Activated T-cell treated with anti-CD3 and anti-CD28 coated beads, Interleukin-2, amount 50 U/mL, for 72 hours (primary cell): ENCODE data around the gene MAD2L2. TPM values are rescaled to one million over a fixed set of nuclear protein-coding genes. Genes with fewer than 3 reads are reported as not detected.
"Not testable (repeated sequence)": the region's sequence is repeated elsewhere in the genome, so short reads cannot be mapped to it uniquely, and the experiment has no call there.

Experiments used
- ATAC-seq, 2 donors: fragments of 150-1000 bp; cut with Tn5 transposase; replicated peaks in 1 of 2; 2 replicates each; pipeline ENCODE4 v1.10.0; 2021; ENCODE audit warnings: moderate library complexity in 2 of 2, mild to moderate bottlenecking in 1 of 2
- DNase-seq, 2 donors: peaks; one replicate each; pipeline ENCODE4 v3.0.0; 2021 to 2022; ENCODE audit warnings: mixed read lengths in 1 of 2
- H3K27ac Mint-ChIP-seq: one replicate; pipeline ENCODE4 v1.8.0; 2022; ENCODE audit warnings: mild to moderate bottlenecking, moderate library complexity, mixed read lengths
- H3K27me3 Mint-ChIP-seq: one replicate; pipeline ENCODE4 v1.8.0; 2022; ENCODE audit warnings: low read depth, mixed read lengths
- H3K36me3 Mint-ChIP-seq, 2 donors: one replicate each; pipeline ENCODE4 v1.8.0; 2022; ENCODE audit warnings: mixed read lengths in 2 of 2, mild to moderate bottlenecking in 1 of 2; ENCODE audit not compliant: insufficient read depth in 2 of 2
- H3K4me1 Mint-ChIP-seq: one replicate; pipeline ENCODE4 v1.8.0; 2022; ENCODE audit warnings: low read depth, mixed read lengths
- H3K4me3 Mint-ChIP-seq, 2 donors: one replicate each; pipeline ENCODE4 v1.8.0; 2022; ENCODE audit warnings: mild to moderate bottlenecking in 2 of 2, mixed read lengths in 2 of 2, moderate library complexity in 2 of 2
- H3K9me3 Mint-ChIP-seq, 2 donors: one replicate each; pipeline ENCODE4 v1.8.0; 2022; ENCODE audit warnings: mixed read lengths in 2 of 2
- total RNA-seq, 2 donors: library from RNA; stranded (reverse); gene quantifications; one replicate each; pipeline ENCODE4 v1.2.3, GENCODE V29; 2022

The MAD2L2 gene
- total RNA-seq, 2 donors from 2014 or later = 76.5 to 78.7 TPM

- Mint-ChIP-seq H3K27me3 (peaks cover 6% of the 10 kb centered on the region), H3K4me1 (peaks cover 24% of the 10 kb centered on the region)
Measured at GRCh38 chr1:11651017-11651416, 29.9 kb downstream of the MAD2L2 start.

GRCh38 chr1:11650331-11650991 lies 30.5 kb downstream of the MAD2L2 start:
- peaks cover 6% of the 10 kb centered on the region for H3K27me3 Mint-ChIP-seq
- ATAC-seq (peak; percentile 81 to 82), DNase-seq (peak; percentile 88 to 92)
- no peaks in the 10 kb centered on the region for H3K36me3 Mint-ChIP-seq
- peak overlapping the region; percentile 56 for H3K27ac Mint-ChIP-seq
- H3K4me3 Mint-ChIP-seq = peak overlapping the region; percentile 79 to 84
- peaks cover 19% of the 10 kb centered on the region for H3K4me1 Mint-ChIP-seq
- no peaks in the 10 kb centered on the region for H3K9me3 Mint-ChIP-seq

More at GRCh38 chr1:11651017-11651416, 29.9 kb downstream of the MAD2L2 start:
- H3K9me3 Mint-ChIP-seq = no peaks in the 10 kb centered on the region
- ATAC-seq (no peak), DNase-seq (no peak)
- H3K27ac Mint-ChIP-seq = peak overlapping the region; percentile 56
- no peaks in the 10 kb centered on the region for H3K36me3 Mint-ChIP-seq
- peak overlapping the region; percentile 79 to 84 for H3K4me3 Mint-ChIP-seq

GRCh38 chr1:11649624-11650330 lies 31.2 kb downstream of the MAD2L2 start:
- peaks cover 6% of the 10 kb centered on the region for H3K27me3 Mint-ChIP-seq
- no peaks in the 10 kb centered on the region for H3K36me3 Mint-ChIP-seq
- H3K4me1 Mint-ChIP-seq = peaks cover 17% of the 10 kb centered on the region
- no peaks in the 10 kb centered on the region for H3K9me3 Mint-ChIP-seq
- no peak overlapping the region for H3K27ac Mint-ChIP-seq
- no peak for ATAC-seq
- DNase-seq = no peak
- peak overlapping the region in 1 of 2 donors; percentile 84 for H3K4me3 Mint-ChIP-seq

- Mint-ChIP-seq H3K36me3 (no peaks in the 10 kb centered on the region), H3K9me3 (no peaks in the 10 kb centered on the region), H3K27me3 (peaks cover 6% of the 10 kb centered on the region), H3K4me1 (peaks cover 17% of the 10 kb centered on the region), H3K27ac (no peak overlapping the region), H3K4me3 (no peak overlapping the region)
- ATAC-seq (no peak), DNase-seq (no peak)
Measured at GRCh38 chr1:11649237-11649623, 31.7 kb downstream of the MAD2L2 start.

- Mint-ChIP-seq H3K9me3 (no peaks in the 10 kb centered on the region), H3K4me3 (peak overlapping the region in 1 of 2 donors; percentile 67), H3K36me3 (no peaks in the 10 kb centered on the region), H3K27ac (no peak overlapping the region), H3K27me3 (peaks cover 6% of the 10 kb centered on the region), H3K4me1 (peaks cover 17% of the 10 kb centered on the region)
- ATAC-seq = peak in 1 of 2 donors; percentile 46
- DNase-seq = peak in 1 of 2 donors; percentile 57
Measured at GRCh38 chr1:11648732-11649158, 32.2 kb downstream of the MAD2L2 start.

GRCh38 chr1:11648039-11648438 lies 32.9 kb downstream of the MAD2L2 start:
- no peak for DNase-seq
- ATAC-seq = no peak
- H3K4me1 Mint-ChIP-seq = peaks cover 17% of the 10 kb centered on the region
- H3K4me3 Mint-ChIP-seq = no peak overlapping the region
- H3K27me3 Mint-ChIP-seq = peaks cover 6% of the 10 kb centered on the region
- no peaks in the 10 kb centered on the region for H3K9me3 Mint-ChIP-seq
- no peaks in the 10 kb centered on the region for H3K36me3 Mint-ChIP-seq
- no peak overlapping the region for H3K27ac Mint-ChIP-seq

GRCh38 chr1:11647333-11647732 lies 33.6 kb downstream of the MAD2L2 start:
- no peaks in the 10 kb centered on the region for H3K9me3 Mint-ChIP-seq
- no peak for ATAC-seq
- H3K27ac Mint-ChIP-seq = no peak overlapping the region
- no peak for DNase-seq
- H3K4me3 Mint-ChIP-seq = no peak overlapping the region
- H3K27me3 Mint-ChIP-seq = peaks cover 6% of the 10 kb centered on the region
- H3K4me1 Mint-ChIP-seq = peaks cover 17% of the 10 kb centered on the region
- no peaks in the 10 kb centered on the region for H3K36me3 Mint-ChIP-seq

GRCh38 chr1:11646317-11646716 lies 34.6 kb downstream of the MAD2L2 start:
- Mint-ChIP-seq H3K36me3 (no peaks in the 10 kb centered on the region), H3K4me1 (peaks cover 15% of the 10 kb centered on the region), H3K27ac (no peak overlapping the region), H3K9me3 (no peaks in the 10 kb centered on the region), H3K27me3 (peaks cover 5% of the 10 kb centered on the region), H3K4me3 (no peak overlapping the region)
- DNase-seq (no peak), ATAC-seq (no peak)

- H3K4me1 Mint-ChIP-seq = peaks cover 10% of the 10 kb centered on the region
Measured at GRCh38 chr1:11645670-11646265, 35.2 kb downstream of the MAD2L2 start.

GRCh38 chr1:11645270-11645669 lies 35.7 kb downstream of the MAD2L2 start:
- no peaks in the 10 kb centered on the region for H3K9me3 Mint-ChIP-seq
- H3K4me3 Mint-ChIP-seq = no peak overlapping the region
- H3K27me3 Mint-ChIP-seq = no peaks in the 10 kb centered on the region
- DNase-seq = no peak
- no peaks in the 10 kb centered on the region for H3K36me3 Mint-ChIP-seq
- no peak for ATAC-seq
- peaks cover 7% of the 10 kb centered on the region for H3K4me1 Mint-ChIP-seq
- H3K27ac Mint-ChIP-seq = no peak overlapping the region

More at GRCh38 chr1:11645670-11646265, 35.2 kb downstream of the MAD2L2 start:
- no peaks in the 10 kb centered on the region for H3K27me3 Mint-ChIP-seq
- no peak overlapping the region for H3K27ac Mint-ChIP-seq
- no peak overlapping the region for H3K4me3 Mint-ChIP-seq
- no peaks in the 10 kb centered on the region for H3K9me3 Mint-ChIP-seq
- ATAC-seq (peak; percentile 48 to 50), DNase-seq (peak; percentile 85 to 88)
- no peaks in the 10 kb centered on the region for H3K36me3 Mint-ChIP-seq

- Mint-ChIP-seq H3K9me3 (no peaks in the 10 kb centered on the region), H3K27me3 (no peaks in the 10 kb centered on the region), H3K4me1 (no peaks in the 10 kb centered on the region), H3K27ac (no peak overlapping the region), H3K4me3 (no peak overlapping the region), H3K36me3 (no peaks in the 10 kb centered on the region)
- DNase-seq (no peak), ATAC-seq (no peak)
Measured at GRCh38 chr1:11643782-11644181, 37.2 kb downstream of the MAD2L2 start.

GRCh38 chr1:11642418-11643017 lies 38.4 kb downstream of the MAD2L2 start:
- DNase-seq (peak; percentile 68 to 71), ATAC-seq (peak; percentile 71)
- not testable (repeated sequence) for H3K9me3 Mint-ChIP-seq, H3K4me3 Mint-ChIP-seq, H3K27ac Mint-ChIP-seq, H3K36me3 Mint-ChIP-seq, H3K27me3 Mint-ChIP-seq, H3K4me1 Mint-ChIP-seq

- H3K36me3 Mint-ChIP-seq = no peaks in the 10 kb centered on the region
- ATAC-seq (no peak), DNase-seq (no peak)
- H3K4me3 Mint-ChIP-seq = no peak overlapping the region
- H3K27me3 Mint-ChIP-seq = no peaks in the 10 kb centered on the region
- H3K4me1 Mint-ChIP-seq = no peaks in the 10 kb centered on the region
- no peak overlapping the region for H3K27ac Mint-ChIP-seq
- H3K9me3 Mint-ChIP-seq = no peaks in the 10 kb centered on the region
Measured at GRCh38 chr1:11641776-11642305, 39.1 kb downstream of the MAD2L2 start.
